GM12892 (cell line): Measurements from ENCODE around the gene TAS2R4.
"Not testable (repeated sequence)": the region's sequence is repeated elsewhere in the genome, so short reads cannot be mapped to it uniquely, and the experiment has no call there.

Experiments used
- POLR2A ChIP-seq: IDR thresholded peaks from 2 replicates; pipeline ENCODE4 v1.6.1; 2011; ENCODE audit warnings: low read depth, low read length, control low read depth
- POLR2AphosphoS5 ChIP-seq: IDR thresholded peaks from 2 replicates; pipeline ENCODE4 v1.6.1; 2011; ENCODE audit warnings: low read depth, low read length, control low read depth
- TAF1 ChIP-seq: IDR thresholded peaks from 2 replicates; pipeline ENCODE4 v1.6.1; 2011; ENCODE audit warnings: low read depth, mild to moderate bottlenecking, control low read depth, low read length, borderline replicate concordance

- TF ChIP-seq POLR2AphosphoS5, POLR2A, TAF1: not testable (repeated sequence)
Observed at GRCh38 chr7:141751904-141752303, 24.6 kb upstream of the TAS2R4 start.
